ENCODE results near the gene TCOF1.

Gene TCOF1

GRCh38 chr5:150357326-150358260 is at the start of gene TCOF1:
TSS of gene TCOF1 (plus strand) at chr5:150357697. CDS start at chr5:150357747, 50 bp downstream.
- DNase-seq, result peak; percentile 97

- DNase-seq, result no peak
Measured at GRCh38 chr5:150309101-150309885, 48.2 kb upstream of the TCOF1 start.

DNA sequence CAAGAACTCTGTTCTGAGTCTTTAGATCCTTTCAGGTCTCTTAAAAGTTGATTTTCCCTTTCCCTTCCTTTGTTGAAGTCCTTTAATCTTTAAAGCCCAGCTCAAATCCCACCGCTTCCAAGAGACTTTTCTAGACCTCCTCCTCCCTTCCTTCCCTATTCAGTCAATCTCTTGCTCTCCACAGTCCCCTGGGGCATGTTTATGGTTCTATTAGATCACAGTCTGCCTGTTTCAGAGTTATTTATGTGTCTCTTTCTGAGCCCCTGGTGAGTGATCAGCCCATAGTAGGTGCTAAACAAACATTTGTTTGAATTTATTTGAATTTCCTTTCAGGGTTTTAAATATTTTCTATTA is 47.6 kb upstream of the TCOF1 start:
- DNase-seq, result no peak

DNA sequence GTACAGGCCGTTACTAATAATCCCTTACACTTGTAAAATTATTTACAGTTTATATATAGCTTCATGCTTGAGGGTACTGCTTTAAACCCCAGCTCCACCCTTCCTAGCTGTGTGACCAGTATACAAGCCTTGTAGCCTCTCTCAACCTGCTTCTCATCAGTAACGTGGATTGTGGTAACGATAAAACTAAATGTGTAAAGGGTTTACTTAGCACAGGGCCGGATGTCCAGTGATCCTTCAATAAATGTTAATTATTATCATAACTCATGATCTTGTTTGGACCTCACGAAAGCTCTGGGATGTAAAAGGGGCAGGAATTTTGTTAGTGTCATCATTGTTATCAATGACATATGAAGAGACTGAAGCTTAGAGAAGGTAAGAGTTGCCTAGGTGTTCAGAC is 47.3 kb upstream of the TCOF1 start:
- DNase-seq, result no peak

GRCh38 chr5:150311015-150311692 is 46.3 kb upstream of the TCOF1 start:
- no peak for DNase-seq

GRCh38 chr5:150312518-150312917 is 45.0 kb upstream of the TCOF1 start:
- DNase-seq, result no peak

GRCh38 chr5:150313501-150313900 is 44.0 kb upstream of the TCOF1 start:
- DNase-seq, result no peak

DNA sequence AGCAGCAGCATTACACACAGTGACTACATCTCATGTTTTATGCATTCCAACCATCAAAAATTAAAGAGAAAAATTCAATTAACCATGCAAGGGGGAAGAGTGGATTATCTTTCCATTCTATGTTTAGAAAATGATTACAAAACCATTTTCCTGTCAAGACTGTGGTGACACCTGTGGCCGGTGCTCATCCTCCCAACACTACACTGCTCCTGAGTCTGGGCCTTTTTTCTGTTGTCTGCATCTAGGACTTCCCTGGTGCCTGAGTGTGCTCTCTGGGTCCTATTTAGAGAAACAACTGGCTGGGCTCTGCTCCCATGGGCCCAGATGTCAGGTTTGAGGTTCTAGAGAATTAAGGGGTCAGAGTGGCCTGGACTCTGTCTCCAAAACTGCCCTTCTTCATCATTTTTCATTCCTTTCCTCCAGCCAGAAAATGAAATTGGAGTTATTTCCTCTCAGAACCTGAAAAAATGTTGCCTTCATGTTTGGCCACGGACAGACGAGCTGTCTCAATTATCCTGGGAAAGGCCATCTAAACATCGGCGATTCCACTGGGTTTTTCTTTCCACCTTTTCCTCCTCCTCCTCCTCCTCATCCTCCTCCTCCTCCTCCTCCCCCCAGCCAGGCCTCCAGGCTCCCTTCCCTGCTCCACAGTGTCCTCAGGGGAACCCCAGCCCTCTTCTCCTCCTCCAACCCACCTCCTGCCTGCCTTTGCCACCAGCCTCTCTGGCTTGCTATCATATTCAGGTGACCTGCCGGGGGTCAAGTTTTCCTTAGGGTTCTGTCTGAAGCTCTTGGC is 43.4 kb upstream of the TCOF1 start:
- no peak for DNase-seq

DNA sequence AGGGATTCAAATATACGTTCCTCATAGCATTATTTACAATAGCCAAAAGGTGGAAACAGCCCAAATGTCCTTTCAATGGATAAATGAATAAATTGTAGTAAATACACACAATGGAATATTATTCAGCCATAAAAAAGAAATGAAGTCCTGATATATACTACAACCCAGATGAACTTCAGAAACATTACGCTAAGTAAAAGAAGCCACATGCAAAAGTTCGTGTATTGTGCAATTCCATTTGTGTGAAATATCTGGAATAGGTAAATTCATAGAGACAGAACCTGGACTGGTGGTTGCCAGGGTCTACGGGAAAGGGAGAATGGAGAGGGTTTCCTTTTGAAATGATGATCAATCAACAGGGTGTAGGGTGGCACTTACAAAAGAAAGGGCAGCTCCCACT is 42.3 kb upstream of the TCOF1 start:
- no peak for DNase-seq

DNA sequence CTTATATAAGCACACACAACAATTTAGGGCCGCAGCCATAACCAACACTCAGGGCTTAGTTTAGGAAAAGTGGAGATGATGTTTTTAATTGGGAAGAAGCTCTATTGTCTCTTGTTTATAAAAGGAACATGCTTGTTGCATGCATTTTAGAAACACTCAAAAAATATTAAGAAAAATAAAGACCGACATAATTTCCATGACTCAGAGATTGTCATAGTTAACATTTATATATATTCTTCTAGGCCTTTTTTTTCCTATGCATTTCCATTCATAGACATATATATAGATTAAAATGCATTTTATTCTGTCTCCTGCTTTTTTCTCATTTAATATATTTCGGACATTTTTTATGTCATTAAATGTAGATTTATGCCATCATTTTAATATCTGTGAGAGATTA is 41.2 kb upstream of the TCOF1 start:
- no peak for DNase-seq

GRCh38 chr5:150317048-150318003 is 40.2 kb upstream of the TCOF1 start:
- DNase-seq, result no peak

DNA sequence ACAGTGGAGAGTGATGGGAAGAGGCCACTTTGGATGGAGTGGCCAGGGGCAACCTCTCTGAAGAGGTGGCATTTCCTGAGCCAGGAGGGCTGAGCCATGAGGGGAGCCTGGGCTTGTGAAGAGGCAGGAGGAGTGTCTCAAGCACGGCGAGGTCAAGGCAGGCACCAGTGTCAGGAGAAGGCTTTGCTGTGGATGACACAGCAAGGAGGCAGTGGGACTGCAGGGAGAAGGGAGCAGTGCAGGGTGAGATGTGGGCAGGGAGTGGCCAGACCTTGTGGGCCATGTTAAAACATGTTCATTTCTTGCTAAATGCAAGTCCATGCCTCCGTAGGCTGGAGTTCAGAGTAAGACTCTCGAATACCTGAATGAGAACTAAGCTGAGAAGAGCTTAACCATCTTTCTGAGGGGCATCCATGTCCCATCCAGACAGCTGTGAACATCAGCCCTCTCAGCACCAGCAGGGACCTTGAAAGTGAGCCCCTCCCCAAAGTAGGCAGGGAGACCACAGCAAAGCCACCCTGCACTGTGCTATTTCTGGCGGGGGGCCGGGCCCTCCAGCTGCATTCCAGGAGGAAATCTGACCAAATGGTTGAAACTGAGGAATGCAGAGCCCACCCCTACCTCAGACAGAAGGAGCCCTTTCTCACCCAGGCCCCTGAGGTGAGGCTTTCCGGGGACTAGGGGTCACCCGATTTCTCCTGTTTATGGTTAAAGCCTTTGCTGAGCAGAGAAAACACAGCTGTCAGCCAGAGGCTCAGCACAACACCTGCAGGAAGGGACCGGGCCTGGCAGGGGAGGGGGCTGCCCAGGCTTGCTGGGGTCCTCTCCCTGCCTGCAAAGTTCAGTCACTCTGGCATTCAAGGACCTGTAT is 38.6 kb upstream of the TCOF1 start:
- no peak for DNase-seq

GRCh38 chr5:150319484-150319790 is 38.1 kb upstream of the TCOF1 start:
- DNase-seq, result no peak

DNA sequence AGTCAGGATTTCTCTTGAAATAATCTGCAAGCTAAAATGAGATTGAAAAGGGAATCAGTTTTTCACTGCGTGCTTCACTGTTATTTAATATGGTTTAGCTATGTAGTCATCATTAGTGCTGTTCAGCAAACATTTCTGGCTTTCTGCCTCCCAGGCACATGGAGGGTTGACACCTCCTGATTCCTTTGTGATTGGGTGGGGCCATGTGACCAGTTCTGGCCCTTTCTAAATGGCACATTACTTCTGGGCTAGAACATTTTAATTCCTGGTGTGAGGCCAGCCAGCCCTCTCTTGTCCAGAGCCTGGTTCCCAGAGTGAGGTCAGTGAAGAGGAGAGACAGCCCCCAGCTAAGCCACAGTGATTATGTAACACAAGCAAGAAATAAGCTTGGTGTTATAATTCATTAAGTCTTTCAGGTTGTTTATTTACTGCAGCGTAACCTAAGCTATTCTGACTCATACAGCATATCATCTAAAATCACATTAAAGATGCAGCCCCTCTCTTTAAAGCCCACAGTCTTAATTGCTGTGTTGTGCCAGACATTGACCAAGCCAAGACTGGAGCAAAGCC is 37.4 kb upstream of the TCOF1 start:
- DNase-seq, result no peak

GRCh38 chr5:150321211-150321610 is 36.3 kb upstream of the TCOF1 start:
- DNase-seq, result no peak

DNA sequence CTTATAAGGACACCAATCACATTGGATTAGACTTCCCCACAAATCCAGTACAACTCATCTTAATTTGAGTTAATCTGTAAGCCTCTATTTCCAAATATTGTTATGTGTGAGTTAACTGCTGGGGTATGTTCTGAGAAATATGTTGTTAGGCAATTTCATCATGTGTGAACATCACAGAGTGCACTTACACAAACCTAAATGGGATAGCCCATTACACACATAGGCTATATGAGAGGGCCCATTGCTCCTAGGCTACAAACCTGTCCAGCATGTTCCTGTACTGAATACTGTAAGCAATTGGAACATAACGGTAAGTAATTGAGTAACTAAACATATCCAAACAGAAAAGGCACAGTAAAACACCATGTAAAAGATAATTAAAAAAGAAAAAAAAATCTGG is 35.7 kb upstream of the TCOF1 start:
- no peak for DNase-seq

- DNase-seq, result no peak
Measured at GRCh38 chr5:150322202-150322601, 35.3 kb upstream of the TCOF1 start.

DNA sequence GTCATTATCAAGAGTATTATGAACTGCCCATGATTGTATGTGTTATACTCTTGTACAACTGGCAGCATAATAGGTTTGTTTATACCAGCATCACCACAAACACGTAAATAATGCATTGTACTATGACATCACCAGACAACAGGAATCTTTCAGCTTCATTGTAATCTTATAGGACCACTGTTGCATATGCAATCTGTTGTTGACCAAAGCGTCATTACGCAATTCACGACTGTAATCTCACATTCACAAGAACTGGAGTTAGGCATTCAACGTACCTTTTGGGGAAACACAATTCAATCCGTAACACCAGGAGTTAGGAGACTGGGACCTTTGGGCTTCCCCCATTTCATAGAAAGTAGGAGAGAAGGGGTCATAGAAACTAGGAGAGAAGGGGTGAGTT is 34.4 kb upstream of the TCOF1 start:
- no peak for DNase-seq

- no peak for DNase-seq
Measured at GRCh38 chr5:150323819-150324218, 33.7 kb upstream of the TCOF1 start.

DNA sequence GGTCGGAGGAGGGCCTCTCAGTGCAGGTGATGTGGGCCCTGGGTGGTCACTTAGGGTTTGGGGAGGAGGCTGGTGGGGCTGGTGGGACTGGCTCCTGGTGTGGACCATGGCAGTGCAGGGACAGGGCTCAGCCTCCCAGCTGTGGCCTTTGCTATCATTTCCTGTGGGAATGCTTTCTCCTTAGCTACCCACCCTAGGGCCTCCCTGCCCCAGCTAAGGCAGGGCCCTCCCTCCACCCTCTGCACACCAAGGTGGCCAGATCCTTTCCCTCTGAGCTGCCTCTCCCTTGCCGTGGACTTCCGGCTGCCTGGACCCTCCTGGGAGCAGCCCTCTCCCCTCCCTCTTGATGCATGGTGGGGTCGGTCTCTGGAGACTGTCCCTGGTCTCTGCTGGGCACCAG is 32.1 kb upstream of the TCOF1 start:
- no peak for DNase-seq
